GM19372 (cell line): ENCODE measurements around the gene EYA2.

Experiments used
- ATAC-seq: cut with Tn5 transposase; IDR thresholded peaks from one replicate; pipeline ENCODE4 v1.9.1; 2021; ENCODE audit warnings: mild to moderate bottlenecking, low read depth, moderate library complexity; ENCODE audit not compliant: unreplicated experiment

EYA2 gene

DNA sequence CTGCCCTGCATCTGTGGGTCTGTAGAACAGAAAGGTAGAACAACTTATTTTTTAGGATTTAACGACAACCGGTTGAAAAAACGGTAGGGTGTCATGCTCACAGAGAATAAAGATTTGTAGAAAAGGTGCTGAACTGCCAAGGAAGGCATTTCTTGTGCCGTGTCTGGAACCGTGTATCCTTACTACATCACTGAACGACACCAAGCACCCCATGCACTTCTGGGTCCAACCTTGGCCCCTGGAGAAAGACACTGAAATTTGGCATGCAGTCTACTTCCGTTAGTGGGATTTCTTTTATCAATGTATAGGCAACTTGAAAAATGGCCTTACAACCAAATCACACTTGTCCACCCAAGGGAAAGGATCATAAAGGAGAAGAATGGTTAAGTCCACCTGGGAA is 316.4 kb downstream of the EYA2 start:
- no peak for ATAC-seq

DNA sequence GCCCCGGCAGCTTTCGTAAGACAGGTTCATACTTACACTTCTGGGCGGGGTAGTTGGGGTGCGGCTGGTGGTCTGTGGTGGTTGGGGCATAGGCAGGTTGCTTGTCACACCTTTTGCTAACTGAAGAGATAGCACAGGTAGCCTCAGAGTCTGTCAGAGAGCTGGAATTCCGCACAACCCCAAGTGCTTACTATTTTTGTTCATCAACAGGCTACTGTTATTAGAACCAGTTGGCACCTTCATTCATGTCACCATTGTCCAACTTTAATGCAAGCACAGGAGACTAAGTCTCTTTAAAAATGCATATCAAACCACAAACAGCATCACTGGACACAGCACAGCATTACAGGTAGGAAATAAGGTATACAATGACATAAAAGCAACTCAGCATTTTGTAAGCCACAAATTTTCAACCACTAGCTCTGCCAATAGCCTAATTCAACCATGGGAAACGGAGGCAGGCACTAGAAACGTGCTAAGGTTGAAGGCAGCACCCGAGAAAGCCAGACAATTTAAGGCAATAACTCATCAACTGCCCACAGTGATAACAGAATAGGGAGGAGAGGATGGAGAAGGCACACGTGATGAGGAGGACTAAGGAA is 318.1 kb downstream of the EYA2 start:
- ATAC-seq: no peak

DNA sequence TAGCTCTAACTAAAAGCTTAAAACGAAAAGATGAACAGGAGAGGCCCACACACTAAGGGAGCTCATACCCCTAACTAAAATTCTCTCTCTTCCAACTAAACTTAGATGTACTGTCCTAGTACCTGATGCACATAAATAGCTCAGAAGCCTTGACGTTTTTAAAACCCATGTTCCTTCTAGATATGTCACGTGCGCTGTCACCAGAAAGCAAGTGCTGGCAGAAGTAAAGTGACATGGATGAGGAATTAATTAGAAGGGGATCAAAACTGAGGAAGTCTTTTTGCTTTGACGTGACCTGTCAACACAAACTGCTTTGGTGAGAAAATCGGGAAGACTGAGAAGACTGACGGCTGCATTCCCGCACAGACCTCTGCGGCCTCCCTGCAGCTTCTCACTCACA is 319.3 kb downstream of the EYA2 start:
- ATAC-seq: no peak

DNA sequence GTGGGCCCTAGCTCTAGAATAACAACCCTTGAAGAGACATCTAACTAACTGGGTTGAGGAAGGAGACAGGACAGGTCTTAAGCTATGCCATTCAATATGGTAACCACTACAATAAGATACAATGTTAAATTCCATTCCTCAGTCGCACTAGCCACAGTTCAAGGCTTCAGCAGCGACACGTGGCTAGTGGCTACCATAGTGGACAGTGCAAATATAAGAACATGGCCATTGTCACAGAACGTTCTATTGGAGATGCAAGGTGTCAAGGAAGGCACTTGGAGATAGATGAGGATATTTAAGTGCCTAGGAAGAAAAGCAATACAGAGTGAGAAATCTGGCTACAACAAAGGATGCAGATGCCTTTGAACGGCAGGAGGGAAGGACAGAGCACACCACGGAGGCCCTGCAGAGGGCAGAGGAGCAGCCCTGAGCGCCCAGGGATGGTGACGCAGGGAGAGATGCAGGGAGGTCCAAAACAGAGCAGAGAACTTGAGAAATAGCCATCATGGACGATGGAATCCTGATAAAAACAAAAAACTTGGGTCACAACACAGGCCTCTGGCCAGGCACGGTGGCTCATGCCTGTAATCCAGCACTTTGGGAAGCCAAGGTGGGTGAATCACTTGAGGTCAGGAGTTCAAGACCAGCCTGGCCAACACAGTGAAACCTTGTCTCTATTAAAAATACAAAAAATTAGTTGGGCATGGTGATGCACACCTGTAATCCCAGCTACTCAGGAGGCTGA is 321.2 kb downstream of the EYA2 start:
- ATAC-seq: no peak

DNA sequence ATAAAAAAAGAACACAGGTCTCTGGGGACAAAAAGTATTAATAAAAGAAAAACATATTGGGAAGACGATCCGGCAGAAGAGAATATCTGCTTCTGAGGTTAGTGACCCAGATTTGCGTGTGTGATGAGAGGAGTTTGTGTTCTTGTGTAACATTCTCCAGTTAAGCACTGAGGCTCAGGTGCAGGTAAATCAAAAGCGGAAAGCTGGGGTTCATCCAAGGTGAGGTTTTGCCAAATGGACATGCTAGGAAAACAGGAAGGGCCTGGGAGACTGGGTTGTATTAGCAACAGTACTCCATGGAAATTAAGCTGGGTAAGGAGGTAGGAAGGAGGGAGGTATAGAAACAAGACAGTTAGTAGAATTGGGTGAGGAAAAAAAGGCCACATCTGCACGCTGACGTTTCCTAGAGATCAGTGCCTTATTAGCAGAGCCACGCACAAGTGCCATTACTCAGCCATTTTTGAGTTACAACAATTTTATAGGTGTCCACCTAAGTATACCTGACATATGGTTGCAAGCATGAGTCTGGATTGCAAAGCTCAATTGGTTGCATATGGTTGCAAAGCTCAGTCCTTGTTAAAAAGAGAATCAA is 322.3 kb downstream of the EYA2 start:
- ATAC-seq: no peak

DNA sequence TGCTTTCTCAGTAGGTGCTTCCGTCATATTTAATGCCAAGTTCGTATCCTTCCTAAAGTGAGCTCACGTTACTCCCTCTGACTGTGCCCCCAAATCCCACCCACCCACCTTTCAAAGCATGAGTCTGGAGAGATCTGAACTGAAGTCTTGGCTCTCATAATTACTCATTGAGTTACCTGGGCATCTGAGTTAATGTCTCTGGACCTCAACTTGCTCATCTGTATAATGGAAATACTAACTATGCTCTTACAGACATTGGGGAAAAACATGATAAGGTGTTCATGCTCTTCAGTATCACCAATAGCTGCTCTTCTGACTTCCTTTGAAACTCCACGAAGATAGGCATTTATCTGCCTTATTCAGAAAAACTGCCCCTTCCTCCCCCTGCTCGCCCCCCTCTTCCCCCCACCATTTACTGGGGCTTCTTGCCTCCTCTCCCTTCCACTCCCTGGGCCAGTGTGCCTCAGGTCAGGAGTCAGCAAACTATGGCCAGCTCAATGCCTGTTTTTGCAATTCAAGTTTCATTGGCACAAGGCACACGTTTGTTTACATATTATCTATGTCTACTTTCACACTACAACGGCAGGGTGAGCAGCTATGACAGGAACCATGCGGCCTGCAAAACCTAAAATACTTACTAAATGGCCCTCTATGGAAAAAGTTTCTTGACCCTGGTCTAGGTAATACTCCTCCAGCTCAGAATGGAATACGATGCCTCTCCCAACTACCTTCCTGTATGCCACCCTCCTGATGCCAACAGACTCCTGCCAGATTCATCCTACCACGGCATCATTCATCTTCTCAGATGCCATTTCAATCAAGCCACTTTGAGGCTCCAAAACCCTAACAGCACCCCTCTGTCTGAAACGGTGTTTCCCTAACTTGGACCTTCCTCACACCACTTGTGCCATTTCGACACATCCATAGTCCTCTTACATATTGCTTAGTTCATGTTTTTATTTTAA is 323.1 kb downstream of the EYA2 start:
- no peak for ATAC-seq

DNA sequence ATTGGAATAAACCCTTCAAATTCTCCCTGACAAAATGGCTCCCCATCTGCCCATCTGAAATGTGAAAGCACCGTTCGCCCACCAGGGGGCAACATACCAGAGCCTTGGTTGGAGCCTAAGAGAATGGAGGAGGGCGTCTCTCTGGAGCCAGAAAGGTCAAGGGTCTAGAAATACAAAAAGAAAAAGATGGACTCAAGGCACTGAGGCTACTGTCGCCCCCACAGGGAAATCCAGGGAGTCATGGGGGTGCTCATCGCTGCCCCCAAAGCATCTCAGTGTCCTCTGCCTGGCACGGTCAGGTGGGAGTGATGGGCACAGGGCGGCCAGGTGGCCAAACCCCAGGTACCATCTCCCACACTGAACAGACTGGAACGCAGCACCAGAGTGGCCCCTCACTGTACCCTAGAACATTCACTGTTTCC is 325.5 kb downstream of the EYA2 start:
- ATAC-seq: no peak

DNA sequence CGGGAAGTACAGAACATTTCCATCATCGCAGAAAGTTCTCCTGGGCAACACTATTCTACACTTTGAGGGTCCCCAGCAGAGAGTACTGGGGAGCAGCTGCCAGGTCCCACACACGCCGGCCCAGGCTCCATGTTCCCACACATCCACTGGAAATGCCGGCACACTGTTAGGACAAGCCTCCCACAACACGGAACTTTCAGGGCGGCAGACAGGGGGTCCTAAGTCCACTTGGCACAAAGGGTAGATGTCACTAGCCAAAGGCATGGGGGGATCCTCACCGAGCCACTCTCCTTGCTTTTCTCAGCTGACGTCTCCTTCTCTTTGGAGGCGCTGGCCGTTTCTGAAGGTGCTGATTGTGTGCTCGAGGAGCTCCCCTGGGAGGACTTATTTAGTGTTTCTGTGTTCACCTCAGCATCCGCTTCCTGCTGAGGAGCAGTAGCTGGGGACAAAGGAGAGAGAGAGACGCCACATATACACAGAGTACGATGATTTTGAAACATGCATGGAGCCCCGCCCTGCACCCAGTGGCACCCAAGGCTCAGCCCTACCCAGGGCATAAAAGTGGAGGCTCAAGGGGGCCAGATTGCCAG is 326.5 kb downstream of the EYA2 start:
- no peak for ATAC-seq

DNA sequence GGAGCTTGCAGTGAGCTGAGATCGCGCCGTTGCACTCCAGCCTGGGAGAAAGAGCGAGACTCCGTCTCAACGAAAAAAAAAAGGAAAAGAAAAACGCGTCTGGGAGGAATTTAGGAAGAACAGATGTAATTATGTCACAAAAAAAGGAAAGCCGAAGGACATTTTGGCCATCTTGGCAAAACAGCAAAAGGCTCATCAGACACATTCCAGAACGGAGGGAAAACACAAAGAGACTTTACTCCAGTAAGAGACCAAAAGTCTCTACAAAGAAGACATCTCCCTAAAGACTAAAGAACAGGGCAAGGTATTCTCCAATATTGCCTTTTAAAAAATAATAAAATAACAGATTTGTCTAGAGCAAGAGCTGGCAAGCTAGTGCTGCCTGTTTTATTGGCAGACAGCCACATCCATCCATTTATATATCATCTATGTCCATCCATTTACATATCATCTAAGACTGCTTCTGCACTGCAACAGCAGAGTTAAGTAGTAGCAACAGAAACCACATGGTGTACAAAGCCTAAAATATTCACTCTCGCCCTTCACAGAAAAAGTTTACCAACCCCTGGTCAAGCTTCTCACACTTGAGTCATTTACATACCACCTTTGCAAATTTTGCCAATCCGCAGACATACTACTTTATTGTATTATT is 328.0 kb downstream of the EYA2 start:
- ATAC-seq: no peak

DNA sequence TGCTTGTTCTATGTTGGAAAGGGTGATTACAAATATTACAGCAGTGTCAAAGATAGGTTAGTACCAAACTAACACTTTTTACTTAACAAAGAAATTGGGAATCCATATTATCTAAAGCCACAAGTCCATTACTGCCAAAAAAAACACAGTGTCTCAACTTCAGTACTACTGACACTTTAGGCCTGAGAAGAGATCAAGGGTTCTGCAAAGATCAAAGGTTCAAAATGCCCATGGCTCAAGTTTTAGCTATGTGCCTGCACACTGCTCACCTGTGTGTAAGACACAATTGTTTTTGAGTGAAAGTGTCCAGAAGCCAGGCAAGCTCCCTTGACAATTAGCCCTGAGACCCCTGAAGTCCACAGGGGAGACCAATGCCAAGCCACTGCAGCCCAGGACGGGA is 329.3 kb downstream of the EYA2 start:
- no peak for ATAC-seq

DNA sequence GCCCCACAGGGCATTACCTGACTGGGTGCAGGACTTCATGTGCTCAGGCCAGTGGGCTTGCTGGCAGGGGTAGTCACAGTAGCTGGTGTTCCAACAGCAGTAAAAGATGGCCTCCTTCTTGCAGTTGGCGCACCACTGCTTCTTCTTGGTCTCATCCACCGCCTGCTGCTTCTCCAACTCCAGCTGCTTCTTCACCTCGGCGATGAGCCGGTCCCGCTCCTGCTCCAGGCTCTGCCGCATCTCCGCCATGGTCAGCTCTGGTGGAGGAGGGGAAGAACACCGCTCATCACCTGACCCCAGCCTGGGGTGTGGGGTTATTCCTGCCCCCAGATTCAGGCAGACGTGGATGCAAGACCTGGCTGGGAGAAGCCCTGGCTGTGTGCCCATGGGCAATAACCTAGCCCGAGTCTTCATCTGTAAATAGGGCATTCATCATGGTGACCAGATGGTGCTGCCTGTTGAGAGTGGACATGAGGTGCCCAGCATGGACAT is 329.7 kb downstream of the EYA2 start:
- no peak for ATAC-seq

DNA sequence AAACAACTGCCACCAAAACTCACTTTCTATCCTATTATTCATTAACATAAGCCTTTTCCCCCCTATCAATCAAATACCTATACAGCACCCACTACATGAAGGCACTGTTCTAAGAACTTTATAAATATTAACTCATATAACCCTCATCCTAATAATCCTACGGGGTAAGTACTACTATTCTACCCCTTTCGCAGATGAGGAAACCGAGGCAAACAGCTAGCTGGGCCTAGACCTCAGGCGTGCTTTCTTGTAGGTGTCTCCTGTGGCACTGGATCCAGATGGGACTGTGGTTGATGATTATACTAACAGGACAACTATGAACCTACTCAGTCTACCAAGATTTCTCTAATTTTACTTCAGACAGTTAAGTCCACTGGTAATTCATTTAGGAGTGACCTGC is 330.2 kb downstream of the EYA2 start:
- no peak for ATAC-seq

DNA sequence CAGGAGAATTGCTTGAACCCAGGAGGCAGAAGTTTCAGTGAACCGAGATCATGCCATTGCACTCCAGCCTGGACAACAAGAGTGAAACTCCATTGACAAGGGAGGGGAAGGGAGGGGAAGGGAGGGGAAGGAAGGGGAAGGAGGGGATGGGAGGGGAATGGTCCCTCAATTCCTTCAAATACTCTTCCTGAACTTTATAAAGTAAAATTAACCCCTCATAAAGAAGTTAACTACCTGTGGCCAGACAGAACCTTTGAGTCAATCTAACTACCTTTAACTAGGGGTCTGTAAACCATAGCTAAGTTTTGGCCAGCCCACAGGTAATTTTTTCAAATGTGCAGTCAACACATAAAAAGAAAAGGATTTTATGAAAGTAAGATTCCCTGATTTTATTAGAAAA is 330.8 kb downstream of the EYA2 start:
- no peak for ATAC-seq

DNA sequence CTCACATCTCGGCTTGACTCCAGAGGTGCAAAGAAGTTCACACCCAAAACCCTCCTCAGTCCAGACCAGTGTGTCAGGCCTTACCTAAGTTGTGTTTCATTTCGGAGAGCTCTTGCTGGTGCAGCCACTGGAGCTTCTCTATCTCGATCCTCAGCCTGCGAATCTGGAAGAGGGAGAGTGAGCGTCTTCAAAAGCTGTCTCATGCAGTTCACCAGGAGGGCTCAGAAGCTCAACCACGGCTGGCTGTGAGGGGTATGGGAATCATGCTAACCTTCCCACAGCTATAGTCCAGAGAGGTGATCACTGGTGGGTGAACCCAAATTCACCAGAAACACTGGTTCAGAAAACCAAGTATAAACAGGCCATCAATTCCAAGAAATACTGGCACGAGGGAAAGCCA is 332.5 kb downstream of the EYA2 start:
- no peak for ATAC-seq

DNA sequence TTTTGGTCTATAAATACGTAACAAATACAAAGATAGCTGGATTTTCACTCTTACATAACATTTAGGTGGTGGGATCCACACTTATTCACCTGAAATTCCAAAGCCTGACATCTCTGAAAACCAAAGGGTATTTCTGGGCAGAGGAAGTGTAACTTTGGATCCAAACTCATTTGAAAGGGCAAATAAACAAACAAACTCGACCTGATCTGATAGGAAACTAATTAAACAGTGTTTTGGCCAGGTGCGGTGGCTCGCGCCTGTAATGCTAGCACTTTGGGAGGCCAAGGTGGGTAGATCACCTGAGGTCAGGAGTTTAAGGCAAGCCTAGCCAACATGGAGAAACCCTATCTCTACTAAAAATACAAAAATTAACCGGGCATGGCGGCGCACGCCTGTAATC is 332.9 kb downstream of the EYA2 start:
- ATAC-seq: no peak

DNA sequence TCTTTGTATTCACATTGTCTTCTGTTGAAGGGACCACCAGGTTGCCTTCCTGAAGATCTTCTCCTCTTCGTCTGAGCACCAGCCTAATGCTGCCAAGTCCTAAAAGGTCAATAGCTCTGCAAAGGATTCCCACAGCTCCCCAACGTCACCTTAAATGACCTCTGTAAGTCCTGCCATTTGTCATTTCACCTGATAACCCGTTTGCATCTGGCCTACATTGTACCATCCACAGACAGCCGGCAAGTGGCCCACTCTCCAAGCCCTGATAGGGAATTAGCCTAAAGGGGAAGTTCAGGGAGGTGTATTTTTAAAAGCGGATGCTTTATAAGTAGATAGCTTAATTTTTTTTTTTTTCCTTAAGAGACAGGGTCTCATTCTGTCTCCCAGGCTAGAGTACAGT is 334.0 kb downstream of the EYA2 start:
- ATAC-seq: no peak

DNA sequence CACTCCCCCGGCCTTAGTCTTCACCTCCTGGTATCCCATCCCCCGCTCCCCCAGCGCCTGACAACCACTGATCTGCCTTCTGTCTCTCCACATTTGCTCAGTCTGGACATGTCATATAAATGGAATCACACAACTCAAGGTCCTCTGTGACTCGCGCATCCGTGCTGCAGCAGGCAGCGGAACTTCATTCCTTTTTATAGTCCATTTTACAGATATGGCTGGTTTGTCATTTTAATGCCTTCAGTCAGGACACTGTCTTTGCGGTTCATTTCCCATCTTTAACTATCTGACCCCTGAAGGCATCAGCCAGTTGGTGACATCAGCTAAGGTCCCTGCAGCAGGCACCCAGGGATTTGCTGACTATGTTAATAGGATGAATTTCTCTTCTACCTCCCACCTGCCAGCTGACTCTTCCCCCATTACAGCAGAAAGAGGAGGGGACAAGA is 336.2 kb downstream of the EYA2 start:
- ATAC-seq: no peak

DNA sequence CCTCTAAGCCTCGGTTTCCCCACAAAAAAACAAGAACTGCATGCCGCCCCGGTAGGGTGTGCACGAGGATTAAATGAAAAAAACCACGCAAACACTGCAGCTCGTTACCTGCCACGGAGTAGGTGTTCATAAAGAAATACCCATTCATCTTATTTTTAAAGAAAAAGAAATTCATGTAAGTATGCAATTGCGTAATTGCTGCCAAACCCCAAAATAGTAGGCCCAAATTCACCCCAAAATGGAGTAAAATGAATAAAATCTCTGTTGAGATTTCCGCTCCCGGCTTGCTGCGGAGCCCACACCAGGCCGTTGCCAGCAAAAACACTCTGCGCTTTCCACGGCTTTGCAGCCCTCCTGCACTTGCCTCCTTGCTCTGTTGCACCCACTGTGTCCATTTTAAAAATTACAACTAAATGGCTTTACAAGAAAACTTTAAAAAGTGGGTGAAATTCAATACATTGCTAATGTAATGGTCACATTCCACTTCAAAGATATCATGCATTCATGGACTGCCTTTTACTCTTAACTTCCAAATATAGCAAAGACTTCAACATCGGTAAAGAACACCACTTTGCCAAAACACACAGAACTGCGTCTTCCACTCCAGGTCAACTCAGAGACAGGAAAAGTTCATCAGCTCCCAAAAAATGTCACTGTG is 336.9 kb downstream of the EYA2 start:
- no peak for ATAC-seq

DNA sequence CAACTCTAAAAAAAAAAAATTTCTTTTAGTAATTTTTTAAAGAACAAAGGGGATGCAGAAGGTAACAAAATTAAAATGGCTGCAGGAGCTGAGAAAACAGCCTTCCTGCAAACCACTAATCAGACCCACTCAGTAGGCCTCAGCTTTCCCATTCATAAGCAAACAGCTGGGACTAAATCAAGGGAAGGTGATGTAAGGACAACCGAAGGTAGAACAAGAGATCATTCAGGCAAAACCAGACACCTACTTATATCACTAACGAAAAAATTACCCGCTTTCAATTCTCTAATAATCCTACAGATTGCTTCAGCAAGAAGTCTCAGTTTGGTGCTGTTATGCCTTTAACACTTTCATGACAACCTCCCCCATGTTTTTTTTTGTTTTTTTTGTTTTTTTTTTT is 337.9 kb downstream of the EYA2 start:
- no peak for ATAC-seq
